IMR-90 (cell line): ENCODE measurements around the gene SSX2IP. TPM values are rescaled to one million over a fixed set of nuclear protein-coding genes. Genes with fewer than 3 reads are reported as not detected.

Experiments
- ATAC-seq: fragments of 200-7000 bp; cut with Tn5 transposase; 2 replicates; pipeline ENCODE4 v1.9.1; 2020; ENCODE audit warnings: low read depth, mild to moderate bottlenecking, moderate library complexity
- BruUV-seq: library from RNA; stranded (reverse); fragments of 400-500 nt; replicated peaks from 2 replicates; lab custom pipeline; 2021; lab: Mats Ljungman, UMichigan
- CTCF ChIA-PET: fragments of 300-600 bp; formaldehyde crosslinking; extraction: SDS; loops from one replicate; lab custom pipeline; 2021; ENCODE audit warnings: antibody characterized with exemption; lab: Yijun Ruan, JAX
- POLR2A ChIA-PET: fragments of 300-600 bp; sonication (Branson Sonifier 250); formaldehyde crosslinking; loops from one replicate; lab custom pipeline; 2022; ENCODE audit warnings: antibody characterized with exemption; ENCODE audit not compliant: unreplicated experiment; lab: Charles Lee
- DNase-seq: peaks from one replicate; pipeline ENCODE4 v3.0.0; 2013
- H2AFZ ChIP-seq: replicated peaks from 2 replicates; pipeline ENCODE3; 2013; ENCODE audit warnings: low read length, mild to moderate bottlenecking; ENCODE audit not compliant: poor library complexity
- H2AK5ac ChIP-seq: 2 replicates; pipeline ENCODE4 v1.6.1; 2013; ENCODE audit warnings: low read depth, low read length, inconsistent platforms
- H2AK9ac ChIP-seq: replicated peaks from 2 replicates; pipeline ENCODE3; 2013; ENCODE audit warnings: mild to moderate bottlenecking, low read depth, low read length, moderate library complexity; ENCODE audit not compliant: poor library complexity
- H2BK120ac ChIP-seq: 2 replicates; pipeline ENCODE4 v1.6.1; 2013; ENCODE audit warnings: low read depth, low read length, inconsistent platforms
- H2BK15ac ChIP-seq: 3 replicates; pipeline ENCODE4 v1.6.1; 2013; ENCODE audit warnings: low read depth, low read length, inconsistent platforms
- H2BK20ac ChIP-seq: 2 replicates; pipeline ENCODE4 v1.6.1; 2013; ENCODE audit warnings: low read depth, mild to moderate bottlenecking, inconsistent platforms, low read length, moderate library complexity
- H2BK5ac ChIP-seq: 2 replicates; pipeline ENCODE4 v1.6.1; 2013; ENCODE audit warnings: mild to moderate bottlenecking, low read depth, low read length, inconsistent platforms; ENCODE audit not compliant: poor library complexity, severe bottlenecking
- H3K14ac ChIP-seq: replicated peaks from 2 replicates; pipeline ENCODE4 v1.6.1; 2013; ENCODE audit warnings: low read depth, low read length, inconsistent platforms
- H3K18ac ChIP-seq: 2 replicates; pipeline ENCODE4 v1.6.1; 2013; ENCODE audit warnings: low read depth, low read length, control low read depth
- H3K23ac ChIP-seq: 2 replicates; pipeline ENCODE4 v1.6.1; 2013; ENCODE audit warnings: low read depth, low read length, inconsistent platforms
- H3K27ac ChIP-seq: 2 replicates; pipeline ENCODE4 v1.5.1; 2013; ENCODE audit warnings: mild to moderate bottlenecking, control low read depth, low read length; ENCODE audit not compliant: insufficient read depth
- H3K27me3 ChIP-seq: 2 replicates; pipeline ENCODE4 v1.6.1; 2013; ENCODE audit warnings: low read length; ENCODE audit not compliant: control insufficient read depth, insufficient read depth
- H3K36me3 ChIP-seq: 2 replicates; pipeline ENCODE4 v1.6.1; 2013; ENCODE audit warnings: low read length, mixed read lengths; ENCODE audit not compliant: control insufficient read depth, insufficient read depth
- H3K4ac ChIP-seq: 2 replicates; pipeline ENCODE4 v1.6.1; 2013; ENCODE audit warnings: low read depth, low read length, inconsistent platforms
- H3K4me1 ChIP-seq: 2 replicates; pipeline ENCODE4 v1.6.1; 2013; ENCODE audit warnings: low read length, mixed read lengths; ENCODE audit not compliant: control insufficient read depth, insufficient read depth
- H3K4me2 ChIP-seq: 2 replicates; pipeline ENCODE4 v1.6.1; 2013; ENCODE audit warnings: low read depth, mild to moderate bottlenecking, control low read depth, low read length, moderate library complexity
- H3K4me3 ChIP-seq: 2 replicates; pipeline ENCODE4 v1.5.1; 2013; ENCODE audit warnings: low read depth, mild to moderate bottlenecking, control low read depth, low read length, moderate library complexity; ENCODE audit not compliant: insufficient read depth
- H3K56ac ChIP-seq: 2 replicates; pipeline ENCODE4 v1.6.1; 2013; ENCODE audit warnings: low read length, inconsistent platforms; ENCODE audit not compliant: insufficient read depth; ENCODE audit errors: extremely low read depth
- H3K79me1 ChIP-seq, 2 experiments: 2 replicates each; pipeline ENCODE4 v1.6.1; 2013; ENCODE audit warnings: low read length in 2 of 2, inconsistent platforms in 1 of 2, low read depth in 1 of 2
- H3K9ac ChIP-seq: 2 replicates; pipeline ENCODE4 v1.6.1; 2013; ENCODE audit warnings: low read depth, low read length, control low read depth
- H3K9me1 ChIP-seq: 2 replicates; pipeline ENCODE4 v1.6.1; 2013; ENCODE audit warnings: low read length, inconsistent platforms; ENCODE audit not compliant: insufficient read depth
- H3K9me3 ChIP-seq: 2 replicates; pipeline ENCODE4 v1.6.1; 2013; ENCODE audit warnings: low read length; ENCODE audit not compliant: control insufficient read depth, insufficient read depth
- H4K20me1 ChIP-seq: 2 replicates; pipeline ENCODE4 v1.6.1; 2013; ENCODE audit warnings: low read length, inconsistent platforms; ENCODE audit not compliant: insufficient read depth
- H4K5ac ChIP-seq: 2 replicates; pipeline ENCODE4 v1.6.1; 2013; ENCODE audit warnings: mild to moderate bottlenecking, low read depth, low read length, control low read depth
- H4K8ac ChIP-seq, 2 experiments: 2 replicates each; pipeline ENCODE4 v1.6.1; 2013; ENCODE audit warnings: low read depth in 2 of 2, low read length in 2 of 2, control low read depth in 1 of 2, inconsistent platforms in 1 of 2
- H4K91ac ChIP-seq: 2 replicates; pipeline ENCODE4 v1.6.1; 2013; ENCODE audit warnings: low read depth, low read length, inconsistent platforms; ENCODE audit not compliant: insufficient read depth
- BHLHE40 ChIP-seq: fragments of 150-350 bp; IDR thresholded peaks from 2 replicates; pipeline ENCODE4 v1.6.1; 2016; ENCODE audit warnings: mild to moderate bottlenecking, low read depth, low read length
- CEBPB ChIP-seq: IDR thresholded peaks from 2 replicates; pipeline ENCODE4 v1.6.1; 2012; ENCODE audit warnings: low read depth, low read length, improper control_type of control experiment
- CHD1 ChIP-seq: IDR thresholded peaks from 2 replicates; pipeline ENCODE4 v1.6.1; 2012; ENCODE audit warnings: low read depth, low read length, improper control_type of control experiment
- FOS ChIP-seq: fragments of 150-350 bp; IDR thresholded peaks from 2 replicates; pipeline ENCODE4 v1.6.1; 2016; ENCODE audit warnings: low read depth, low read length
- MAFK ChIP-seq: IDR thresholded peaks from 2 replicates; pipeline ENCODE4 v1.6.1; 2012; ENCODE audit warnings: low read depth, low read length, improper control_type of control experiment
- MAZ ChIP-seq: IDR thresholded peaks from 2 replicates; pipeline ENCODE4 v1.6.1; 2012; ENCODE audit warnings: low read depth, mild to moderate bottlenecking, low read length, improper control_type of control experiment, moderate library complexity, borderline replicate concordance
- POLR2A ChIP-seq: IDR thresholded peaks from 2 replicates; pipeline ENCODE4 v1.6.1; 2012; ENCODE audit warnings: mild to moderate bottlenecking, low read depth, low read length
- RAD21 ChIP-seq: IDR thresholded peaks from 2 replicates; pipeline ENCODE4 v1.6.1; 2012; ENCODE audit warnings: low read length, improper control_type of control experiment
- RCOR1 ChIP-seq: IDR thresholded peaks from 2 replicates; pipeline ENCODE4 v1.6.1; 2012; ENCODE audit warnings: mild to moderate bottlenecking, low read length, improper control_type of control experiment; ENCODE audit not compliant: insufficient replicate concordance
- WGBS, 2 experiments: methylation state at CpG; one replicate each; pipeline versions ENCODE4 v1.1.5 to v1.1.7; 2013; ENCODE audit warnings: missing lambda C conversion rate in 2 of 2; ENCODE audit not compliant: insufficient read length in 1 of 2; ENCODE audit errors: extremely low coverage in 2 of 2; 5-methylcytosine and 5-hydroxymethylcytosine counted together
- dilution Hi-C: fragments of 300-500 bp; cut with HindIII; formaldehyde crosslinking; loops from one replicate; pipeline ENCODE4 v1.14.3; 2018; ENCODE audit warnings: low sequenced_read_pairs; ENCODE audit not compliant: unreplicated experiment
- in situ Hi-C: fragments of 300-500 bp; cut with MboI; formaldehyde crosslinking; loops from 3 replicates; pipeline ENCODE4 v1.14.3; 2019; ENCODE audit warnings: low sequenced_read_pairs, inconsistent platforms, mixed read lengths
- intact Hi-C: fragments of 100-400 bp; cut with micrococcal nuclease; formaldehyde crosslinking; loops from 2 replicates; pipeline ENCODE4 v1.10.0; 2022
- polyA plus RNA-seq, 3 experiments: library from polyadenylated mRNA; depleted of rRNA; stranded (reverse); fragments of >200 nt; gene quantifications; 2 replicates each; pipeline ENCODE4 v1.2.3, GENCODE V29; 2012; ENCODE audit warnings: low replicate concordance in 1 of 3
- total RNA-seq: library from RNA; depleted of rRNA; stranded (reverse); fragments of >200 nt; gene quantifications from 2 replicates; pipeline ENCODE4 v1.2.3, GENCODE V29; 2012
- TF ChIP-seq, protein P1 (sequence below): conservative IDR thresholded peaks from 2 replicates; pipeline ENCODE4 v1.5.1; 2012; ENCODE audit warnings: mild to moderate bottlenecking, low read depth, low read length, improper control_type of control experiment

SSX2IP gene
- total and polyA plus RNA-seq, 2 of the 4 experiments (the other 2 are of a cell fraction): 7.7 to 13.4 TPM

GRCh38 chr1:84598846-84599741 lies 91.2 kb downstream of the SSX2IP start (continued):
- no peak for TF ChIP-seq CHD1
- TF ChIP-seq BHLHE40: no peak
- no peak for TF ChIP-seq POLR2A
- TF ChIP-seq RCOR1: no peak

- dilution Hi-C loops: no loop called here
- peak overlapping the region; percentile 59; the same call in 1 of the 2 replicates for H3K27ac ChIP-seq
- intact Hi-C loops: no loop called here
- H3K4ac ChIP-seq: peak overlapping the region; percentile 70
- no peak for ATAC-seq
- H3K79me1 ChIP-seq: no peaks in the 10 kb centered on the region
- WGBS, 2 experiments: no CpG with 5 or more reads among the region's 3 CpGs
- peak overlapping the region; percentile 83 for H3K4me2 ChIP-seq
- H4K91ac ChIP-seq: peak overlapping the region; percentile 55
- BruUV-seq: no TSS peak
- H3K9ac ChIP-seq: no peak overlapping the region
- peak overlapping the region; percentile 22; the same call in 1 of the 2 replicates for H4K5ac ChIP-seq
- ChIA-PET POLR2A (no interaction called here), CTCF (interaction anchor here (1.6 kb wide), 1 partner anchor 15 kb away, joined by 3 read pairs; no protein-coding TSS in a partner anchor)
- no peaks in the 10 kb centered on the region for H3K36me3 ChIP-seq
- H2BK20ac ChIP-seq: peak overlapping the region; percentile 69
- H3K14ac ChIP-seq: peak overlapping the region; percentile 54; the same call in 1 of the 2 replicates
- H3K18ac ChIP-seq: peak overlapping the region; percentile 22; the same call in 1 of the 2 replicates
- H2BK120ac ChIP-seq: peak overlapping the region; percentile 84
- 0 out of 2 replicates have a peak overlapping the region, but pooled peaks have one; percentile 10 for H2AK5ac ChIP-seq
- H2AFZ ChIP-seq: peak overlapping the region; percentile 64
- peak overlapping the region; percentile 89 for H2BK5ac ChIP-seq
- H3K9me3 ChIP-seq: no peaks in the 10 kb centered on the region
- peaks cover 15% of the 10 kb centered on the region for H3K4me1 ChIP-seq
- H2AK9ac ChIP-seq: peak overlapping the region; percentile 61
- H3K23ac ChIP-seq: 0 out of 2 replicates have a peak overlapping the region, but pooled peaks have one; percentile 25
- H2BK15ac ChIP-seq: peak overlapping the region; percentile 89; the same call in 1 of the 3 replicates
- in situ Hi-C loops: no loop called here
- H3K56ac ChIP-seq: peak overlapping the region; percentile 54; the same call in 1 of the 2 replicates
- no peak overlapping the region for H3K4me3 ChIP-seq
- peaks cover 11% of the 10 kb centered on the region for H3K9me1 ChIP-seq
- H3K27me3 ChIP-seq: no peaks in the 10 kb centered on the region
- peak overlapping the region in 1 of 2 experiments; percentile 83; a peak in 2 of 4 replicates for H4K8ac ChIP-seq
- DNase-seq: peak; percentile 57
- no peaks in the 10 kb centered on the region for H4K20me1 ChIP-seq
- TF ChIP-seq MAFK: no peak
- TF ChIP-seq, protein P1, sequence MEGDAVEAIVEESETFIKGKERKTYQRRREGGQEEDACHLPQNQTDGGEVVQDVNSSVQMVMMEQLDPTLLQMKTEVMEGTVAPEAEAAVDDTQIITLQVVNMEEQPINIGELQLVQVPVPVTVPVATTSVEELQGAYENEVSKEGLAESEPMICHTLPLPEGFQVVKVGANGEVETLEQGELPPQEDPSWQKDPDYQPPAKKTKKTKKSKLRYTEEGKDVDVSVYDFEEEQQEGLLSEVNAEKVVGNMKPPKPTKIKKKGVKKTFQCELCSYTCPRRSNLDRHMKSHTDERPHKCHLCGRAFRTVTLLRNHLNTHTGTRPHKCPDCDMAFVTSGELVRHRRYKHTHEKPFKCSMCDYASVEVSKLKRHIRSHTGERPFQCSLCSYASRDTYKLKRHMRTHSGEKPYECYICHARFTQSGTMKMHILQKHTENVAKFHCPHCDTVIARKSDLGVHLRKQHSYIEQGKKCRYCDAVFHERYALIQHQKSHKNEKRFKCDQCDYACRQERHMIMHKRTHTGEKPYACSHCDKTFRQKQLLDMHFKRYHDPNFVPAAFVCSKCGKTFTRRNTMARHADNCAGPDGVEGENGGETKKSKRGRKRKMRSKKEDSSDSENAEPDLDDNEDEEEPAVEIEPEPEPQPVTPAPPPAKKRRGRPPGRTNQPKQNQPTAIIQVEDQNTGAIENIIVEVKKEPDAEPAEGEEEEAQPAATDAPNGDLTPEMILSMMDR: no peak
- no peak for TF ChIP-seq CHD1
- TF ChIP-seq FOS: no peak
- no peak for TF ChIP-seq BHLHE40
- TF ChIP-seq RAD21: no peak
- no peak for TF ChIP-seq CEBPB
- no peak for TF ChIP-seq MAZ
Measured at GRCh38 chr1:84598418-84598817, 91.8 kb downstream of the SSX2IP start.
